ENCODE results near the gene GABRB3. TPM values are rescaled to one million over a fixed set of nuclear protein-coding genes. Genes with fewer than 3 reads are reported as not detected.

Gene GABRB3
- total and polyA plus RNA-seq, 2 donors (not counting 1 experiment from before 2014, with no cell fraction given): 0.07 TPM; not detected in 1

DNA sequence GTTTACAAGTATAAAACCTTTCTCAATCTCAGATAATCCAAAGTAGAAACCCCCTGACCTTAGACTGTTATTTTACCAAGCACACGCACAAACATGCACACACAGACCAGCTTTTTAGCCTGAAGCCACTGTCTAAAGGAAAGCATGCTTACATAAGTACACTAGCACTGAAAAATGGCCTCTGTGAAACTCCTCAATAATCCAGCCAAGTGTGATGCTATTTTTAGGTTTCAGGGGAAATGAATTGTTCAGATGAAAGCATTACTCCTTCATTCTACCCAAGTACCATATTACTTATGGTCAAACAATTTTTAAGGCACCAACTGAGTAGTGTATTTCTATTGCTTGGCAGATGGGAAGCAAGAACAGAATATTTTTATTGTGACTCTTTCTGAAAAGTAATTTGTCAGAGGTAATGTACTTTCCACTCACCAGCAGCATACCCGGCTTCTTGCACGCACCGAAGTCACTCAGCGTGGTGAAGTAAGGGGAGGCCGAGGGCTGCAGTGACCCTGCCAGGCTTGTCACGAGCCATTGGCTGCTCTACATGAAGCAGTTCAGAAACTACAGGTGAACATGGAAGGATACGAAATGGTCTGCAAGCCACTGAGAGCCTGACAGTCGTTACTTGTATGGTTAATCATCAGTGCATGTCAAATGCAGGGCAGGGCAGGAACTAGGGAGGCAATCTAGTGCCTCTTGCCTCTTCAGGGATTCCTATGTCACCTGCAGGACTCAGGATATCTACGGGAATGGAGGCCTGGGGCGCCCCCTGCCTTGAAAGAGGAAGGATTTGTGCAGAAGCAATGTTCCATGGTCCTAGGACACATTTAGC is 106.7 kb downstream of the GABRB3 start:
- no peak for ATAC-seq (ENCODE audit: low read depth)
- Mint-ChIP-seq H3K4me1 (no peaks in the 10 kb centered on the region), H3K9me3 (ENCODE audit: insufficient read depth) (peaks cover 13% of the 10 kb centered on the region), H3K27ac (no peak overlapping the region), H3K27me3 (no peaks in the 10 kb centered on the region), H3K4me3 (no peak overlapping the region)
- no peak for TF ChIP-seq EZH2 (IDR thresholded peaks at IDR 0.05; ENCODE audit: borderline replicate concordance, insufficient read depth, low read depth, low read length, poor library complexity, severe bottlenecking)
- TF ChIP-seq, protein P1, sequence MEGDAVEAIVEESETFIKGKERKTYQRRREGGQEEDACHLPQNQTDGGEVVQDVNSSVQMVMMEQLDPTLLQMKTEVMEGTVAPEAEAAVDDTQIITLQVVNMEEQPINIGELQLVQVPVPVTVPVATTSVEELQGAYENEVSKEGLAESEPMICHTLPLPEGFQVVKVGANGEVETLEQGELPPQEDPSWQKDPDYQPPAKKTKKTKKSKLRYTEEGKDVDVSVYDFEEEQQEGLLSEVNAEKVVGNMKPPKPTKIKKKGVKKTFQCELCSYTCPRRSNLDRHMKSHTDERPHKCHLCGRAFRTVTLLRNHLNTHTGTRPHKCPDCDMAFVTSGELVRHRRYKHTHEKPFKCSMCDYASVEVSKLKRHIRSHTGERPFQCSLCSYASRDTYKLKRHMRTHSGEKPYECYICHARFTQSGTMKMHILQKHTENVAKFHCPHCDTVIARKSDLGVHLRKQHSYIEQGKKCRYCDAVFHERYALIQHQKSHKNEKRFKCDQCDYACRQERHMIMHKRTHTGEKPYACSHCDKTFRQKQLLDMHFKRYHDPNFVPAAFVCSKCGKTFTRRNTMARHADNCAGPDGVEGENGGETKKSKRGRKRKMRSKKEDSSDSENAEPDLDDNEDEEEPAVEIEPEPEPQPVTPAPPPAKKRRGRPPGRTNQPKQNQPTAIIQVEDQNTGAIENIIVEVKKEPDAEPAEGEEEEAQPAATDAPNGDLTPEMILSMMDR (IDR thresholded peaks at IDR 0.05): no peak
- ChIA-PET CTCF (no interaction called here), POLR2A (no interaction called here)
- Histone ChIP-seq H3K4me1 (ENCODE audit: control insufficient read depth in 2 of 2, insufficient read depth in 2 of 2, low read length in 2 of 2) (no peaks in the 10 kb centered on the region), H3K4me3 (ENCODE audit: control extremely low read depth in 1 of 5, extremely low read depth in 1 of 5, insufficient read depth in 1 of 5, low read depth in 2 of 5, low read length in 4 of 5) (no peak overlapping the region), H3K4me2 (replicated peaks; ENCODE audit: low read depth, low read length, poor library complexity, severe bottlenecking) (no peak overlapping the region), H3K27ac (ENCODE audit: low read length in 2 of 2) (no peak overlapping the region), H3K27me3 (replicated peaks in 1 of 4; ENCODE audit: control extremely low read depth in 1 of 4, control insufficient read depth in 3 of 4, insufficient read depth in 4 of 4, low read length in 3 of 4) (no peaks in the 10 kb centered on the region), H3K9ac (ENCODE audit: low read length) (no peak overlapping the region), H3K36me3 (replicated peaks in 1 of 2; ENCODE audit: control extremely low read depth in 1 of 2, control insufficient read depth in 1 of 2, extremely low read depth in 1 of 2, insufficient read depth in 2 of 2, low read length in 1 of 2) (no peaks in the 10 kb centered on the region), H2AFZ (ENCODE audit: insufficient read depth, low read depth, low read length, poor library complexity, severe bottlenecking) (no peak overlapping the region), H3K9me3 (ENCODE audit: control extremely low read depth in 1 of 3, control insufficient read depth in 2 of 3, insufficient read depth in 1 of 3, low read length in 2 of 3) (peaks cover 0 to 25% (median 0%) of the 10 kb centered on the region in 3 donors), H3K79me2 (ENCODE audit: control insufficient read depth, insufficient read depth, low read length) (no peaks in the 10 kb centered on the region), H4K20me1 (ENCODE audit: control insufficient read depth, insufficient read depth, low read length, poor library complexity, severe bottlenecking) (no peaks in the 10 kb centered on the region)
- WGBS (ENCODE audit: insufficient coverage): 80% methylated on average over 11 of the region's 11 CpGs
- intact Hi-C loops (cut with micrococcal nuclease): no loop called here
- DNase-seq: no peak

DNA sequence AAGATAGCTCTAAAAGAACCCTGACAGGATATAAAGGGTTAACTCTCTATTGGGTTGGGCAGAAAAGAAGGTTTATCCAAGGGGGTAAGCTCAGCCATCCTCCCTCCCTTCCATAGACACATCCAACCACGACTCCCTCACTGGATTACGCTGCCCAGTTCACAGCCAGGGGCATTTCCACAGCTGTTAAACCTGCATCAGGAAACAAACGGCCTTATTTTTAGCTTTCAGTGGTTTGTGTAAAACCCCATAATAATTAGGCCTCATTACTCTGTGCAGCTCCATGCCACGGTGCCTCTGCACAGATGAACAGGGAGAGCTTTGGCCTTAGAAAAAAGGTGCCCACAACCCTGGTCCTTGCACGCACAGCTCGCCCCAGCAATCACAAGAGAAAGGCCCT is 110.6 kb downstream of the GABRB3 start:
- ChIA-PET CTCF (no interaction called here), POLR2A (no interaction called here)
- Histone ChIP-seq H3K4me2 (replicated peaks; ENCODE audit: low read depth, low read length, poor library complexity, severe bottlenecking) (no peak overlapping the region), H3K9me3 (ENCODE audit: control extremely low read depth in 1 of 3, control insufficient read depth in 2 of 3, insufficient read depth in 1 of 3, low read length in 2 of 3) (peaks cover 0 to 21% (median 0%) of the 10 kb centered on the region in 3 donors), H3K36me3 (replicated peaks in 1 of 2; ENCODE audit: control extremely low read depth in 1 of 2, control insufficient read depth in 1 of 2, extremely low read depth in 1 of 2, insufficient read depth in 2 of 2, low read length in 1 of 2) (no peaks in the 10 kb centered on the region), H3K4me3 (ENCODE audit: control extremely low read depth in 1 of 5, extremely low read depth in 1 of 5, insufficient read depth in 1 of 5, low read depth in 2 of 5, low read length in 4 of 5) (no peak overlapping the region), H2AFZ (ENCODE audit: insufficient read depth, low read depth, low read length, poor library complexity, severe bottlenecking) (no peak overlapping the region), H3K9ac (ENCODE audit: low read length) (no peak overlapping the region), H3K4me1 (ENCODE audit: control insufficient read depth in 2 of 2, insufficient read depth in 2 of 2, low read length in 2 of 2) (no peaks in the 10 kb centered on the region), H4K20me1 (ENCODE audit: control insufficient read depth, insufficient read depth, low read length, poor library complexity, severe bottlenecking) (no peaks in the 10 kb centered on the region), H3K27me3 (replicated peaks in 1 of 4; ENCODE audit: control extremely low read depth in 1 of 4, control insufficient read depth in 3 of 4, insufficient read depth in 4 of 4, low read length in 3 of 4) (no peaks in the 10 kb centered on the region), H3K79me2 (ENCODE audit: control insufficient read depth, insufficient read depth, low read length) (no peaks in the 10 kb centered on the region), H3K27ac (ENCODE audit: low read length in 2 of 2) (no peak overlapping the region)
- WGBS (ENCODE audit: insufficient coverage): 43% methylated on average over 6 of the region's 6 CpGs
- Mint-ChIP-seq H3K27ac (no peak overlapping the region), H3K27me3 (no peaks in the 10 kb centered on the region), H3K9me3 (ENCODE audit: insufficient read depth) (peaks cover 9% of the 10 kb centered on the region), H3K4me3 (no peak overlapping the region), H3K4me1 (no peaks in the 10 kb centered on the region)
- DNase-seq (no peak), ATAC-seq (ENCODE audit: low read depth) (no peak)
- TF ChIP-seq, protein P1 (IDR thresholded peaks at IDR 0.05): no peak
- intact Hi-C loops (cut with micrococcal nuclease): no loop called here

Data from B cell (primary cell).